ENCODE measurements around the gene RHBDD1. TPM values are rescaled to one million over a fixed set of nuclear protein-coding genes. Genes with fewer than 3 reads are reported as not detected.

RHBDD1 gene
- total RNA-seq, 1 donor from 2014 or later, result 31.3 TPM

- H2AFZ ChIP-seq (ENCODE audit: low read depth, low read length), result no peak overlapping the region
- TF ChIP-seq EZH2 (IDR thresholded peaks at IDR 0.05; ENCODE audit: insufficient read depth, low read length), result no peak
- TF ChIP-seq CTCF (IDR thresholded peaks at IDR 0.05; ENCODE audit: insufficient read depth, low read depth, low read length), result no peak
- FAIRE-seq (no peak), DNase-seq (ENCODE audit: low read depth) (no peak)
- Mint-ChIP-seq H3K4me3 (ENCODE audit: unreplicated experiment) (no peak overlapping the region), H3K4me1 (ENCODE audit: low read depth, unreplicated experiment) (peaks cover 15% of the 10 kb centered on the region), H3K9me3 (ENCODE audit: unreplicated experiment) (peaks cover 3% of the 10 kb centered on the region), H3K27ac (ENCODE audit: unreplicated experiment) (peak overlapping the region; percentile 58), H3K36me3 (ENCODE audit: low read depth, unreplicated experiment) (peaks cover 2% of the 10 kb centered on the region), H3K27me3 (ENCODE audit: low read depth, unreplicated experiment) (no peaks in the 10 kb centered on the region)
- H3K79me2 ChIP-seq (ENCODE audit: insufficient read depth, low read length), result peaks cover 21% of the 10 kb centered on the region
- H3K4me3 ChIP-seq (ENCODE audit: insufficient read depth, low read depth, low read length), result no peak overlapping the region
- peaks cover 10% of the 10 kb centered on the region for H3K4me1 ChIP-seq (ENCODE audit: insufficient read depth, low read length)
- H3K9ac ChIP-seq (ENCODE audit: low read length), result no peak overlapping the region
- no peaks in the 10 kb centered on the region for H3K36me3 ChIP-seq (ENCODE audit: insufficient read depth, low read length)
- H4K20me1 ChIP-seq (ENCODE audit: insufficient read depth, low read length), result no peaks in the 10 kb centered on the region
- no peak overlapping the region for H3K4me2 ChIP-seq (ENCODE audit: low read length)
- H3K27ac ChIP-seq (ENCODE audit: low read depth, low read length), result no peak overlapping the region
- H3K27me3 ChIP-seq (ENCODE audit: insufficient read depth, low read length), result no peaks in the 10 kb centered on the region
- no peaks in the 10 kb centered on the region for H3K9me3 ChIP-seq (ENCODE audit: insufficient read depth, low read depth, low read length)
These were observed 2.1 kb downstream of the RHBDD1 start for GRCh38 chr2:226837787-226838603.

- Histone ChIP-seq H3K4me2 (ENCODE audit: low read length) (no peak overlapping the region), H3K79me2 (ENCODE audit: insufficient read depth, low read length) (peaks cover 21% of the 10 kb centered on the region), H4K20me1 (ENCODE audit: insufficient read depth, low read length) (no peaks in the 10 kb centered on the region), H3K36me3 (ENCODE audit: insufficient read depth, low read length) (no peaks in the 10 kb centered on the region), H2AFZ (ENCODE audit: low read depth, low read length) (no peak overlapping the region), H3K4me1 (ENCODE audit: insufficient read depth, low read length) (peaks cover 10% of the 10 kb centered on the region), H3K4me3 (ENCODE audit: insufficient read depth, low read depth, low read length) (no peak overlapping the region), H3K9me3 (ENCODE audit: insufficient read depth, low read depth, low read length) (no peaks in the 10 kb centered on the region), H3K27me3 (ENCODE audit: insufficient read depth, low read length) (no peaks in the 10 kb centered on the region), H3K9ac (ENCODE audit: low read length) (no peak overlapping the region), H3K27ac (ENCODE audit: low read depth, low read length) (no peak overlapping the region)
- peaks cover 15% of the 10 kb centered on the region for H3K4me1 Mint-ChIP-seq (ENCODE audit: low read depth, unreplicated experiment)
- peaks cover 3% of the 10 kb centered on the region for H3K9me3 Mint-ChIP-seq (ENCODE audit: unreplicated experiment)
- TF ChIP-seq CTCF (IDR thresholded peaks at IDR 0.05; ENCODE audit: insufficient read depth, low read depth, low read length), result no peak
- no peak for TF ChIP-seq EZH2 (IDR thresholded peaks at IDR 0.05; ENCODE audit: insufficient read depth, low read length)
- no peak overlapping the region for H3K27ac Mint-ChIP-seq (ENCODE audit: unreplicated experiment)
- DNase-seq (ENCODE audit: low read depth) (no peak), FAIRE-seq (no peak)
- H3K4me3 Mint-ChIP-seq (ENCODE audit: unreplicated experiment), result no peak overlapping the region
- H3K36me3 Mint-ChIP-seq (ENCODE audit: low read depth, unreplicated experiment), result peaks cover 2% of the 10 kb centered on the region
- no peaks in the 10 kb centered on the region for H3K27me3 Mint-ChIP-seq (ENCODE audit: low read depth, unreplicated experiment)
These were observed 2.9 kb downstream of the RHBDD1 start for GRCh38 chr2:226838722-226839121.

GRCh38 chr2:226839161-226839560 lies 3.3 kb downstream of the RHBDD1 start:
- no peak overlapping the region for H3K27ac ChIP-seq (ENCODE audit: low read depth, low read length)
- no peak overlapping the region for H3K4me2 ChIP-seq (ENCODE audit: low read length)
- no peaks in the 10 kb centered on the region for H3K27me3 Mint-ChIP-seq (ENCODE audit: low read depth, unreplicated experiment)
- H3K9me3 ChIP-seq (ENCODE audit: insufficient read depth, low read depth, low read length), result no peaks in the 10 kb centered on the region
- no peak overlapping the region for H2AFZ ChIP-seq (ENCODE audit: low read depth, low read length)
- no peaks in the 10 kb centered on the region for H4K20me1 ChIP-seq (ENCODE audit: insufficient read depth, low read length)
- no peaks in the 10 kb centered on the region for H3K27me3 ChIP-seq (ENCODE audit: insufficient read depth, low read length)
- H3K4me3 ChIP-seq (ENCODE audit: insufficient read depth, low read depth, low read length), result no peak overlapping the region
- H3K27ac Mint-ChIP-seq (ENCODE audit: unreplicated experiment), result no peak overlapping the region
- no peak for DNase-seq (ENCODE audit: low read depth)
- H3K4me1 Mint-ChIP-seq (ENCODE audit: low read depth, unreplicated experiment), result peaks cover 15% of the 10 kb centered on the region
- no peak overlapping the region for H3K9ac ChIP-seq (ENCODE audit: low read length)
- peaks cover 21% of the 10 kb centered on the region for H3K79me2 ChIP-seq (ENCODE audit: insufficient read depth, low read length)
- no peak for TF ChIP-seq EZH2 (IDR thresholded peaks at IDR 0.05; ENCODE audit: insufficient read depth, low read length)
- TF ChIP-seq CTCF (IDR thresholded peaks at IDR 0.05; ENCODE audit: insufficient read depth, low read depth, low read length), result no peak
- H3K36me3 ChIP-seq (ENCODE audit: insufficient read depth, low read length), result no peaks in the 10 kb centered on the region
- H3K4me1 ChIP-seq (ENCODE audit: insufficient read depth, low read length), result peaks cover 10% of the 10 kb centered on the region
- H3K36me3 Mint-ChIP-seq (ENCODE audit: low read depth, unreplicated experiment), result peaks cover 2% of the 10 kb centered on the region
- FAIRE-seq, result no peak
- H3K9me3 Mint-ChIP-seq (ENCODE audit: unreplicated experiment), result peaks cover 3% of the 10 kb centered on the region
- no peak overlapping the region for H3K4me3 Mint-ChIP-seq (ENCODE audit: unreplicated experiment)
